H1 (cell line): ENCODE data around the gene LENG9. TPM values are rescaled to one million over a fixed set of nuclear protein-coding genes. Genes with fewer than 3 reads are reported as not detected.
"Not testable (repeated sequence)": the region's sequence is repeated elsewhere in the genome, so short reads cannot be mapped to it uniquely, and the experiment has no call there.

Experiments
- CTCF ChIA-PET: fragments of 300-600 bp; sonication (Branson Sonifier 250); formaldehyde crosslinking; loops from one replicate; lab custom pipeline; 2021; ENCODE audit not compliant: partially characterized antibody; lab: Charles Lee
- POLR2A ChIA-PET: fragments of 300-600 bp; sonication (Branson Sonifier 250); formaldehyde crosslinking; loops from one replicate; lab custom pipeline; 2021; ENCODE audit warnings: inconsistent platforms; ENCODE audit not compliant: partially characterized antibody; lab: Charles Lee
- DNase-seq, 2 experiments: peaks; one replicate each; pipeline versions ENCODE4 v3.0.0 to v3.0.0-alpha.2; 2010 to 2022; ENCODE audit warnings: low spot score in 2 of 2, low read depth in 1 of 2, mixed read lengths in 1 of 2
- FAIRE-seq: peaks from 2 replicates; lab custom pipeline; 2011; peaks lifted over from hg19 to GRCh38; lab: Jason Lieb, UNC
- H2AFZ ChIP-seq: 2 replicates; pipeline ENCODE4 v1.8.1; 2012; ENCODE audit warnings: low read length, inconsistent platforms
- H2AK5ac ChIP-seq: 2 replicates; pipeline ENCODE4 v1.6.1; 2013; ENCODE audit warnings: low read depth, low read length
- H2BK120ac ChIP-seq: replicated peaks from 2 replicates; pipeline ENCODE3; 2013; ENCODE audit warnings: low read depth, low read length, inconsistent platforms
- H2BK12ac ChIP-seq: 2 replicates; pipeline ENCODE4 v1.6.1; 2013; ENCODE audit warnings: low read depth, low read length
- H2BK15ac ChIP-seq: 2 replicates; pipeline ENCODE4 v1.6.1; 2013; ENCODE audit warnings: low read length
- H2BK20ac ChIP-seq: 2 replicates; pipeline ENCODE4 v1.6.1; 2013; ENCODE audit warnings: low read length
- H2BK5ac ChIP-seq: 2 replicates; pipeline ENCODE4 v1.6.1; 2013; ENCODE audit warnings: low read depth, low read length
- H3K14ac ChIP-seq: 2 replicates; pipeline ENCODE4 v1.6.1; 2013; ENCODE audit warnings: inconsistent platforms; ENCODE audit not compliant: insufficient read length
- H3K18ac ChIP-seq: 2 replicates; pipeline ENCODE4 v1.6.1; 2013; ENCODE audit warnings: low read length; ENCODE audit errors: extremely low read depth
- H3K23ac ChIP-seq: 2 replicates; pipeline ENCODE4 v1.6.1; 2013; ENCODE audit warnings: inconsistent platforms; ENCODE audit not compliant: insufficient read length
- H3K23me2 ChIP-seq: 2 replicates; pipeline ENCODE4 v1.6.1; 2013; ENCODE audit warnings: low read depth, low read length
- H3K27ac ChIP-seq: 2 replicates; pipeline ENCODE4 v1.6.1; 2011; ENCODE audit warnings: low read depth, low read length, inconsistent platforms
- H3K27me3 ChIP-seq, 4 experiments: replicated peaks in 1 of 4; 1 replicate in 1 of 4; 2 replicates in 3 of 4; pipeline versions ENCODE4 v1.6.1 to v1.8.1; 2011 to 2013; ENCODE audit warnings: low read length in 3 of 4, mild to moderate bottlenecking in 3 of 4, inconsistent platforms in 2 of 4, mixed read lengths in 2 of 4, moderate library complexity in 1 of 4; ENCODE audit not compliant: control insufficient read depth in 3 of 4, insufficient read depth in 3 of 4; ENCODE audit errors: extremely low read depth in 1 of 4
- H3K36me3 ChIP-seq, 4 experiments: 2 replicates each; pipeline versions ENCODE4 v1.6.1 to v1.8.1; 2011 to 2013; ENCODE audit warnings: mild to moderate bottlenecking in 4 of 4, low read length in 3 of 4, moderate library complexity in 2 of 4, control low read depth in 1 of 4, inconsistent platforms in 1 of 4; ENCODE audit not compliant: insufficient read depth in 4 of 4, control insufficient read depth in 2 of 4
- H3K4ac ChIP-seq: replicated peaks from 2 replicates; pipeline ENCODE3; 2013; ENCODE audit warnings: low read length, low read depth, mixed read lengths, inconsistent platforms; ENCODE audit not compliant: insufficient read length
- H3K4me1 ChIP-seq, 4 experiments: replicated peaks in 1 of 4; 1 replicate in 1 of 4; 2 replicates in 3 of 4; pipeline versions ENCODE4 v1.6.1 to v1.8.1; 2011 to 2013; ENCODE audit warnings: low read length in 3 of 4, inconsistent platforms in 2 of 4, mixed read lengths in 1 of 4; ENCODE audit not compliant: insufficient read depth in 4 of 4, control insufficient read depth in 3 of 4
- H3K4me2 ChIP-seq, 2 experiments: 2 replicates each; pipeline versions ENCODE4 v1.6.1 to v1.8.1; 2011 to 2013; ENCODE audit warnings: low read depth in 2 of 2, low read length in 2 of 2, control low read depth in 1 of 2, inconsistent platforms in 1 of 2, mild to moderate bottlenecking in 1 of 2; ENCODE audit not compliant: insufficient read depth in 1 of 2
- H3K4me3 ChIP-seq, 4 experiments: fragments of 200-600, 300-600 bp in 1 of 4; sonication (generic), shearing (Covaris generic), sonication (Bioruptor Twin) in 1 of 4; 2 replicates each; pipeline versions ENCODE4 v1.5.1 to v1.8.1; 2011 to 2016; ENCODE audit warnings: low read length in 4 of 4, low read depth in 3 of 4, control low read depth in 2 of 4, inconsistent platforms in 2 of 4, mild to moderate bottlenecking in 2 of 4, mixed read lengths in 1 of 4, moderate library complexity in 1 of 4; ENCODE audit not compliant: insufficient read depth in 2 of 4; ENCODE audit errors: extremely low read depth in 1 of 4
- H3K56ac ChIP-seq: replicated peaks from 2 replicates; pipeline ENCODE3; 2013; ENCODE audit warnings: low read depth, mild to moderate bottlenecking, mixed read lengths, low read length, inconsistent platforms; ENCODE audit not compliant: insufficient read length
- H3K79me1 ChIP-seq: 2 replicates; pipeline ENCODE4 v1.6.1; 2013; ENCODE audit warnings: low read depth, low read length, control low read depth
- H3K79me2 ChIP-seq, 2 experiments: 2 replicates each; pipeline versions ENCODE4 v1.6.1 to v1.8.1; 2012 to 2013; ENCODE audit warnings: low read length in 2 of 2, mild to moderate bottlenecking in 2 of 2, inconsistent platforms in 1 of 2; ENCODE audit not compliant: insufficient read depth in 2 of 2, control insufficient read depth in 1 of 2
- H3K9ac ChIP-seq, 4 experiments: replicated peaks in 1 of 4; 1 replicate in 1 of 4; 2 replicates in 3 of 4; pipeline versions ENCODE4 v1.6.1 to v1.8.1; 2011 to 2013; ENCODE audit warnings: low read depth in 3 of 4, low read length in 3 of 4, control low read depth in 2 of 4, mild to moderate bottlenecking in 2 of 4, moderate library complexity in 2 of 4, inconsistent platforms in 1 of 4; ENCODE audit errors: extremely low read depth in 1 of 4
- H3K9me3 ChIP-seq, 2 experiments: 2 replicates each; pipeline versions ENCODE4 v1.6.1 to v1.8.1; 2012 to 2013; ENCODE audit warnings: mild to moderate bottlenecking in 2 of 2, moderate library complexity in 2 of 2, control low read depth in 1 of 2, inconsistent platforms in 1 of 2, low read depth in 1 of 2, low read length in 1 of 2, mixed read lengths in 1 of 2; ENCODE audit not compliant: insufficient read depth in 2 of 2
- H4K20me1 ChIP-seq, 2 experiments: replicated peaks in 1 of 2; 2 replicates each; pipeline versions ENCODE3 to v1.8.1; 2011 to 2013; ENCODE audit warnings: inconsistent platforms in 2 of 2, low read length in 2 of 2, mild to moderate bottlenecking in 1 of 2; ENCODE audit not compliant: insufficient read depth in 2 of 2, control insufficient read depth in 1 of 2
- H4K5ac ChIP-seq: 2 replicates; pipeline ENCODE4 v1.6.1; 2013; ENCODE audit warnings: low read length, low read depth, mixed read lengths, inconsistent platforms; ENCODE audit not compliant: insufficient read length
- H4K8ac ChIP-seq: 2 replicates; pipeline ENCODE4 v1.8.0; 2013; ENCODE audit warnings: mild to moderate bottlenecking, moderate library complexity, low read length, inconsistent platforms; ENCODE audit not compliant: insufficient read depth; ENCODE audit errors: extremely low read depth
- H4K91ac ChIP-seq: replicated peaks from 2 replicates; pipeline ENCODE3; 2013; ENCODE audit warnings: low read length, mixed read lengths, inconsistent platforms; ENCODE audit not compliant: insufficient read length
- WGBS, 2 experiments: shearing (Covaris generic) in 1 of 2; methylation state at CpG; one replicate each; pipeline versions ENCODE4 v1.1.6 to v1.1.7; 2013 to 2015; ENCODE audit warnings: low lambda C conversion rate in 2 of 2, mixed read lengths in 2 of 2, inconsistent platforms in 1 of 2, low coverage in 1 of 2, missing lambda C conversion rate in 1 of 2; ENCODE audit not compliant: insufficient replicate concordance in 2 of 2, insufficient coverage in 1 of 2, insufficient read length in 1 of 2; ENCODE audit errors: extremely low coverage in 1 of 2, missing lambda C conversion rate in 1 of 2; 5-methylcytosine and 5-hydroxymethylcytosine counted together
- polyA plus RNA-seq, 7 experiments: library from polyadenylated mRNA; depleted of rRNA in 3 of 7; stranded (reverse) in 5 of 7; unstranded in 2 of 7; fragments of >200 nt in 5 of 7; fragments of 200-250 nt in 2 of 7; gene quantifications; 1 replicate in 5 of 7; 2 replicates in 1 of 7; 4 replicates in 1 of 7; pipeline versions ENCODE4 v1.2.1 to v1.2.3, GENCODE V29; 2011 to 2013; ENCODE audit warnings: missing spikeins in 2 of 7, mixed read lengths in 2 of 7
- total RNA-seq: library from RNA; stranded (reverse); fragmentation: NEBNext Ultra II Directional; extraction: Animal tissue kit (Norgen Biotek cat#: 25700); gene quantifications from 2 replicates; pipeline ENCODE4 v1.2.1, GENCODE V29; 2021

LENG9 gene
- total and polyA plus RNA-seq, 2 of the 8 experiments (the other 6 are each of a cell fraction or from before 2014, with no cell fraction given) = 1.6 to 3.9 TPM

GRCh38 chr19:54466110-54466480 lies 2.5 kb upstream of the LENG9 start:
- not testable (repeated sequence) for H3K23ac ChIP-seq, H2BK12ac ChIP-seq, H3K9ac ChIP-seq, H2BK15ac ChIP-seq, H3K18ac ChIP-seq, DNase-seq, H3K9me3 ChIP-seq, H3K4me2 ChIP-seq, H3K14ac ChIP-seq, H2BK20ac ChIP-seq, H4K91ac ChIP-seq, H3K27ac ChIP-seq, H4K8ac ChIP-seq, H3K79me1 ChIP-seq, H2BK120ac ChIP-seq, H2AK5ac ChIP-seq, H3K4ac ChIP-seq, H3K79me2 ChIP-seq, FAIRE-seq, H4K20me1 ChIP-seq, H4K5ac ChIP-seq, H2AFZ ChIP-seq, H3K4me3 ChIP-seq, H2BK5ac ChIP-seq, H3K56ac ChIP-seq
- 95% methylated on average over 14 of the region's 14 CpGs; no CpG with 5 or more reads in 1 of the 2 experiments for WGBS, 2 experiments
- Histone ChIP-seq H3K27me3 (peaks cover 3 to 29% (median 20%) of the 10 kb centered on the region in 4 experiments), H3K23me2 (peaks cover 12% of the 10 kb centered on the region; the same call in 1 of the 2 replicates), H3K4me1 (peaks cover 3 to 15% (median 7%) of the 10 kb centered on the region in 4 experiments; a peak in 6 of 7 replicates), H3K36me3 (peaks cover 0 to 12% (median 2%) of the 10 kb centered on the region in 4 experiments; a peak in 3 of 8 replicates)
- POLR2A ChIA-PET = interaction anchor here (1.2 to 1.6 kb wide), 3 partner anchors 7 to 652 kb away, joined by 3 to 7 read pairs (median 3); partner anchors contain the start of genes CDC42EP5 and PPP1R12C
- CTCF ChIA-PET = interaction anchor here (1.9 kb wide), 1 partner anchor 11 kb away, joined by 6 read pairs; no protein-coding TSS in a partner anchor
